ENCODE data around the gene PTPRG.

The PTPRG gene

DNA sequence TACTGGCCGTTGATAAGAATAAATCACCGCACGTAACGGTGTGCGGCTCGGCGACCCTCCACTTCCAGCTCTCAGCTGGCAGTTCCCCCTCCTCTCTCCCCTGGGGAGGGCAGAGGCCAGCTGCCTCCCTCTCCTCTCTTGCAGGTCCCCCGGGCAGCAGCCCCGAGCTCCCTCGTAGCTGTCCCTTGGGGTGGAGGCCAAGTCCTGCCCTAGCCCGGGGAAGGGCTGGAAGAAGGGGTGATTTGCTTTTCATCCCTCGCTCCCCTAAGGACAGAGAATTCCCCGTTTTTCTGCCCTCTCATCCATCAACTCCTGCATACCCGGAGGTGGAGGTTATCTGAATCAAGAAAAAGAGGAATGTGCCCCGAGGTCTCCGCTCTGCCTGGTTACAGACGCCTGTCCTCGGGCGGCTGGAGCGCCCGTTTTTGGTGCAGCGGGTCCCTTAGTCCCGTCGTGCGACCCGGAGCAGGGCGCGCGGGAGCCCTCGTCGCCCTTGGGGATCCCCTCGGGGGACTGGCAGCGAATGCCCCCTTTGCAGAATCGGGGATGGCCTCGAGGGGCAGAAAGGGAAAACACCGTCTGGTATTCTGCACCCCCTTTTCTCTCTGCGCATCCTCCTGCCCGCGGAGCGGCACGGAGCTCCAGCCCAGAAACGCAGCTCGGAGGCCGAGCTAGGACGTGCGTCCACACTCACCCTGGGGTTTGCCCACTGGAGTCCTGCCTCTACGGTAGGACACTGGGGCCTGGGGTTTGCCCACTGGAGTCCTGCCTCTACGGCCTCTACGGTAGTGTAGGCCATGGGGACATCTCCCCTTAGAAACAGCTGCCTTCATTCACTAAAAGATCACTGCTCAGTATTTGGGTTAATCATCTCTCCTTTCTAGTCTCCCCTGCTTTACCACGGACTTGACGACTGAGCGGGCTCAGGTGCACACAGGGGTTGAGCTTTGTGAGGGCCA lies 2.2 kb downstream of the PTPRG start:
- DNase-seq, result no peak

DNA sequence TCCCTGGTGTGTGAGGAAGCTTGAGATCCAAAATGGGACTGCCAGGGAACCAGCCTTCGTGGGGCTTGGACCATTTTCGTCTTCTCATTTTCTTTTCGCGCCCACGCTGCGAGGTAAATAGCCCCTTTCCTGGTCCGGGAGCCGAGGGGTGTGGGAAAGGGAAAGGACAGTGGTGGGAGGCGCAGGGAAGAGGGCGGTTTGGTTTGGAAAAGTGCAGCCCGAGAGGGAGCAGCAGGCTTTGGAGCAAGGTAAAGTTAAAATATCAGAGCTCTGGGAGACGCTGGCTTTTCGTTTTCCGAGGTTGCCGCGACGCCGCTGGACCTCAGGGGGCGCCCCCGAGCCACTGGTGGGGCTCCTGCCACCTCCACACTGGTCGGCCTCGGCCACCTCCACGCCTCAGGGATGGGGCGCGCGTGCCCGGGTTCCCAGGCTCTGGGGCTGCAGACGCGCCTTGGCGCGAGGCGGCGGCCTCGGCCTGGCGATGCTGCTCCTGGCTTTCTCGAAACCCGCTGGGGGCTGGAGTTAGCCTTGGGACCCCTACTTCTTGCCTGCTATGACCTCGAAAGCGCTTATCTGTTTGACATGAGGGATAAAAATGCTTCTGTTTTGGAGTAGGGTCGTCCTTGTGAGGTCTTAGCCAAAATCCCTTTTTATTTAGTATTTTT lies 3.2 kb downstream of the PTPRG start:
- no peak for DNase-seq

DNA sequence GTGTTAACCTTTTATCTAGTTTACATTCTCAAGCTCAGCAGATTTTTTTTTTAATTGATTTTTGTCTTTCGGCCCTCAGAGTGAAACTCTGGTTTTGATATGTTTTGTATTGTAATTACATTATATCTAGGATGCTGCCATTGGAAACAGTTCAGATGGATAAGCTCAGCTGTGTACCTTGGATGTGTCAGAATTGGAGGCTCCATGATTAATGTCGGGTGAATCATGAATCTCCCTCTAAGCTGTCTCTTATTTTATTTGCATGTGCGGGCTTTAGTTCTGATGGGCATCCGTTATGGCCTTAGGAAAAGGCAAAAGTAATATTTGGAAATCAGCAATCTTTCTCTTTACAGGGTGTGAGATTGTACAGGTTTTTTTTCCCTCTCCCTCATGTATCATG lies 4.2 kb downstream of the PTPRG start:
- no peak for DNase-seq

DNA sequence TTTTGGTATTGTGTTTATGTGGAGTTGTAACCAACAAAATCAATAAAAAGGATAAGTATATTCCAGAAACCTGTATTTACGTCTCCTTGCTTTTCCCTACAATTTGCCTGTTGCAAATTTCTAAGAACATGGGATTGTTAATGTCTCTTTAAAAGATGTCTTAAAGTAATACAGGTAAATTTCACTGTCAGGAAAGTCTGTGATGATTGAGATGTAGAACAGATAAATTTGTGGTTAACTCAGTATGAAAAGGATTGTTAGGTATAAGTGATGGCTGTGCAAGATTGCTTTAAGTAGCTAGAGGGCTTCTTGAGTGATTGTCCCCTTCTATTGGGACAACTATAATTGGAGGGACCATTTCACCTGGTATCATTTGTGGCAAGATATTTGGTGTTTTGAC lies 6.8 kb downstream of the PTPRG start:
- DNase-seq, result no peak

DNA sequence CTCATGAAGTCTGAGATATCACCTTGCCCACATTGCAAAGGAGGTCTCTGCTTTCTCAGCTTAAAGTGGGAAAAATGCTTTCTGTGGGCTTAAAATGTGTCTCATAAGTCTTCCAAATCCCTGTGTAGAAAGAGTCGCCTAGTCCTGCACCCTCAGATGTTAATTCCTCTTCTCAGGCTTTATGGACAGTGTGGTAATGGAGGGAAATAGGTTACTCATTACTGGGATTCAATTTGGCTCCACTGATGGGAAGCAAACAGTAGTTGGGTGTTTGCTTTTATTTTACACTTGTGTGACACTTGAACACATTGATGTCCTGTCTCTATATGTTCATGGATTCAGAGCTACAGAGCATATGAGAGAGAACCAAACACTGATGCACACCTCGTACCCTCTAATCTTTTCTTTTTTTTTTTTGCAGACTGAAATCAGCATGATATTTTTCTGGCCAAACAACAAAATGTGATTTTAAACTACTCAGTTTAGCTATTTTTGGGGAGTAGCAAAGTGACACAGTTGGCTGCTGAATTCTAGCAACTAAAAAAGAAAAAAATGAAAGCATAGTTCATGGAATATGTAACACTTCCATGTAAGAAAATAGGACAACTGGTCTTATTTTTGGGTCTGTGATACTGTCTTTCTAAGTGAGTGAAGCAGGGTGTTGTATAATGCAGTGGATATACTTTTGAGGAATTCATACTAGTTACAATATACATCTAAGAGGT lies 8.6 kb downstream of the PTPRG start:
- DNase-seq, result no peak

DNA sequence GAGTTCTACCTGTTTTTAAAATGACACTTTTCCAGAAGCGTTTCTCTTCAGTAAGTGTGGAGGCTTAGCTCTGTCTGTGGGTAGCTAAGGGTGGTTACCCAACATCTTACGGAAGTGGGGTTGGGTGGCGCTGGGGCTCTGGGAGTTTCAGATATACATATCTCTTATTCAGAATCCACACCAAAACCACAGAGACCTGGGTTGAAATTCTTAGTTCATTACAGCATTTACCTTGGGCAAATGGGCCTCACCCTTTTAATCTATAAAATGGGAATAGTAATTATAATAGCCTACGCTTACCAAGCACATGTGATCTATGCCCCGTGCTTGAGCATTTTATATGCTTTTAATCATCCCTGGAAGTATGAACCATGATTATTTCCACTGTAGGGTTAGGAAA lies 9.4 kb downstream of the PTPRG start:
- no peak for DNase-seq

DNA sequence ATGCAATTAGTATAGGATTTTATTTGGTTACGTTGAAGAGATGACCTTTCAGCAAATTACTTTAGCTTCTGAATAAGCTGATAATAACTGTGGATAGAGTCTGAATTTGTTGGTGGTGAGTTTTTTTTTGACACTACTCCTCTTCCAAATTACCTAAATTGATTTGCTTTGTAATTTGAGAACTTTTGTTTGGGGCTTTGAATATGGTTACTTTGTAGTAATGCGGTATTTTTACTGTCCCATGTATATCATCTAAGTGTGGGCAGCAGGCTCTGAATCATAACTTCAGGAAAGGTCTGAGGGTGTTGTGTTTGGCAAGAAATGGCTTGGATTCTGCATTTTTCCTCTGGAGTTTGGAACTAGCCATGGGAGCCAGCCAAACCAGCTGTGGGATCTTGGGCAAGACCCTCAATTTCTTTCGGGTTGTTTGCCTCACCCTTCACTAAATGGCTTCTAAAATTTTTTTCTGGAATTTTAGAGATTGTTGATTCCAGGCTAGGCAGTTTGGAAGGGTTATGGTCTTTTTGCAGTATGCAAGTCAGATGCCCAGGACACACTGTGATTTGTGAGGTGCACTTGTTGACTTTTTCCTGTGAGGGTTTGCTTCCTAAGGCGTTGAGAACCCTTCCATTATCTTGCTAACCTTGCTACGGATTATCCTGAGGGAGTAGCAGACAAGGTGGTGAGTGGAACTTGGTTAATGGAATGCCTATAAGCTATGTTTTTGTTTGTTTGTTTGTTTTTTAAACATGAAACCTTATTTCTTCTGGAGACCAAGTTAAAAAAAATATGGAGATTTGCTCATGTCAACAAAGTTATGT lies 10.4 kb downstream of the PTPRG start:
- no peak for DNase-seq

DNA sequence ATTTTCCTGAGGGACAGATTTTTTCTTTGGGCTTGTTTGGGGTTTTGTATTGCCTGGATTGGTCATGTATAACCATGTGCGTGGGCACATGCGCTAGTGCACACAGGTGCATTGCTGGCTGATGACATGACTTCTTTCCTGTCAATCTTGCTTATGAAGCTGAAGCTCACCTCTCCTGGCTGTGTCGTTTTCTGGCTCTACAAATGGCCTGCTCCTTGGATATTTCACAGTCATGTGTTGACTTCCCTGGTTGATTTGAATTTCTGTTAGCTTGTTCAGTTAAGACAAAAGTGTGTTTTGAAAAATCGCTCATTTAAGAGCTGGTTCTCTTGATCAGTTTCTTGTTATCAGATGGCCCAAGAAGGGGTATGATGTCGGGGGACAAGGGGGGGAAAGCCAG lies 11.5 kb downstream of the PTPRG start:
- DNase-seq, result no peak

DNA sequence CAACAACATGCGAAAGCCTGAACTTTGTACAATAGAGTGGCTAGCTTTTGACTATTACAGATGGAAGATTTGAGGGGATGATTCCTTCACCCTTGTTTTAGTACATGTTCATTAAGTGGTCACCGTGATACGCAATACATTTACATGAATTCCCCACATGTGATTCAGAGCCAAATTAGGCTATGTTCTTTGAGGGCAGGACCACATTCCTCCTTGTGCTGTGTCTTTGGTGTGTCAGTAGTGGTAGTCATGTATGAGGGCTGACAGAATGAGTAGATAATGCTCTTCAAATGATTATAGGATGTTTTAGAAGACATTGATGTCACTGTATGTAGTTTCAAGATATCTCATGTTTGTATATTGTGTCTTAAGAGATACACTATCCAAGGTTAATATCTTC lies 12.1 kb downstream of the PTPRG start:
- DNase-seq, result no peak

DNA sequence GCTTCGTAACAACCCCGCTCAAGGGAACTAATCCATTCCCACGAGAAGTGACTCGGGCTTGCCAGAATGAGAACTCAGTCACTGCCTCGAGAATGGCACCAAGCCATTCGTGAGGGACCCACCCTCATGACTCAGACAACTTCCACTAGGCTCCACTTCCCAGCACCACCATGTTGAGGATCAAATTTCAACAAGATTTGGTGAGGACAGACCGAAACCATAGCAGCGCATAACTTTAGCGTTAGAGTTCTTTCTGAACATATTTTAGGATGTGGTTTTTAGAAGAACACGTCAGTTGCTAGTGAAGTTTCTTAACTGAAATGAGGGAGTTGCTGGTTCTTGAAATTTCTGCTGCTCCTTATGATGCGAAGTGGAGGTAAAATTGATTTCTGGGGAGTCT lies 13.5 kb downstream of the PTPRG start:
- no peak for DNase-seq

DNA sequence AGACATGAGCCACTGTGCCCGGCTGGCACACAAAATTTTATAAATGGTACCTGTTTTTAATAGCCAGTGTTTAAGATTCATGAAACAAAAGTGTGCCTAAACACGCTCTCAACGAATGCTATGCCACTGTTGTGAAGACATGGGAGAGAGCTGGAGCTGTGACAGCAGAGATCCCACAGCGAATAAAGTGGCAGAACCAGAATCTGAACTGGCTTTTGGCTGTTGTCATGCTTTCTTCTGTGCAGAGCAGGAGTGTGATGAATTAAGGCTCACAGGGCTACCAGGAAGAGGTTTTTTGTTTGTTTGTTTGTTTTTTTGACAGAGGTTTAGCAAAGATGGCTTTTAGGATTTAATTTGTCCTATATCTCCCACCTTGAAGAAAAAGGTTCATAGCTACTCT lies 14.5 kb downstream of the PTPRG start:
- DNase-seq, result no peak

DNA sequence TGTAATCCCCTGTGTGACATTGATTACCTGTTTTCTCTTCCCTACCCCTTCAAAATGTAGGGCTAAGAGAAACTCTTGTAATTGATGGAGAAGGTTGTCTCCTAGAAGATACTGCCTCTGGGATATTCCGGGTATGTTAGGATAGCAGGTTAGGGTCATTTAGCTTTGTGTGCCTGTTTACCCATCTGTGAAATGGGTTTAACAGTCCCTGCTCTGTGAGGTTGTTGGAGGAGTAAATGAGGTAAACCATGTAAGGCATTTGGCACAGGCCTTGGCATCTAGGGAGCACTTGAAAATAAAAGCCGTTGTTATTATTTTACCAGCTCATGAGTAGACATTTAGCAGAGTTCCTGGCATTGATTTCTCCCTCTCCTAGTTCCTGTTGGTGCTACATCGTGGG lies 16.4 kb downstream of the PTPRG start:
- no peak for DNase-seq

DNA sequence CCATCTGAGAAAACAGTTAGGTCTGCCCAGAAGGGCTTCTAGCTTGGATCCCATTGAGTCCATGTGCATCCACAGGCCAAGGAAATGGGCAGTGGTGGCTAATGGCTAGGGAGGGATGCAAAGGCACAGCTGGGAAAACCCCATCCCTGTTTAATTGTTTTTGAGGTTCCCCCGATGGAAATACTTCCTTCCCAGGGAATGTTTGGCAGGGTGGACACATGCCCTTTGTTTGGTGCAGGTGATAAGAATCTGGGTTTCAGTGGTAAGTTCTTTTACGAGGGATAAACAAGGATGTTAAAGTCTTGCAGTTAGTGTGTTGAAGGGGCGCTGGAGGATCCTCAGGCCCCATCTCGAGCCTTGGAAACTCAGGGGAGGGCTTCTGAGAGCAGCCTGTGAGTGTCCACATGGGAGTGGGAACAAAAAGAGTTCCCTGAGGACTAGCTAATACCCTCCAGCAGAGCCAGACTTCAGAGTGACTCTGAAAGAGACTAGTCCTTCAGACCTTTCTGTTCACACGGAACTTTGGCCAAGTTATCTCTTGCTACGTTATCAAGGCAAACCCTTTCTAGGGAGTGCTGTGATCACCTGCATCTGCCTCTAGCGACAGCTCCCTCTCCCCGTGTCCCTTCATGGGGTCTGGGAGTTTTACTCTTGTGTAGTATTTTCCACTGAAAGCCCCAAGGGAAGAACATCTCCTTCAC lies 17.4 kb downstream of the PTPRG start:
- DNase-seq, result no peak

DNA sequence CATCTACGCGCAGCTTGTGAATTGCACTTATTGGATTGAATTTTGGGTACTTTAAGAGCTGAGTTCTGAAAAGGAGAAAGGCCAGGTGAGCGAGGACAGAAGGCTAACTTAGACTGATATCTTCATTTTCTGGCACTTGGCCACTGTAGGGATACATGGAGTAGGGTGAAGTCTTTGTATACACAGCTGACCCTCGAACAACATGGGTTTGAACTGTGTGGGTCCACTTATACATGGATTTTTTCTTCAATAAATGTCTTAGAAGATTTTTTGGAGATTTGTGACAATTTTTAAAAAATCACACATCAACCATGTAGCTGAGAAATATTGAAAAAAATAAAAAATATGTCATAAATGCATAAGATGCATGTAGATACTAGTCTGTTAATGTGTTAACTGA lies 18.3 kb downstream of the PTPRG start:
- DNase-seq, result no peak

DNA sequence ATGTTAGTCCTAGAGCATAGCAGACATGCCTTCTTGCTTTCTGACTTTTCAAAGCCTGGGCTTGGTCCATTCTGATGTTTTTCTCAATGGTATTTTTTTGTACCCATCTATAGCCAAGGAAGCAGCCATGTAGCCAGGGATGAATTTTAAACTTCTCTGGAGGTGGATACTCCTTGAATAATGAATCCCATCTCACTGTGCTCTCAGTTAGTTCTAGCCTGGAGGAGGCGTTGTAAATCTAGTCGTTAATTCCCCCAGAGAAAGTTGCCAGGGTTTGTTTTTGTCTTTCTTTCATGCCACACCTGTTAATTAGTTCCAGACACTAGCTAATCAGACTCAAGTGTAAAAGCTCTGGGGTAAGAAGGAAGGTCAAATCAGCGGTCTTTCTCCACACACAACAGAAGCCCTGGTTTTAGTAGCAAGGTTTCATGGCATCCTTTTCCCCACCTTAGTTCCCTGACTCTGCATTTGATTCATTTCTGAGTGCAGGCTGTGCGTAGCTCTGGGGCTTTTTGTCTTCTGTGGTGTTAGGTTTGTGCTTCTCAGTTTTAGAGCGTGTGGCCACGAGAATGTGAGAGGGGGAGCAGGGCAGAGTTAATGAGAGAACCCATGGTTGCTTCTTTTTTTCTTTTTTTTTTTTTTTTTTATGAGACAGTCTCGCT lies 19.7 kb downstream of the PTPRG start:
- no peak for DNase-seq

DNA sequence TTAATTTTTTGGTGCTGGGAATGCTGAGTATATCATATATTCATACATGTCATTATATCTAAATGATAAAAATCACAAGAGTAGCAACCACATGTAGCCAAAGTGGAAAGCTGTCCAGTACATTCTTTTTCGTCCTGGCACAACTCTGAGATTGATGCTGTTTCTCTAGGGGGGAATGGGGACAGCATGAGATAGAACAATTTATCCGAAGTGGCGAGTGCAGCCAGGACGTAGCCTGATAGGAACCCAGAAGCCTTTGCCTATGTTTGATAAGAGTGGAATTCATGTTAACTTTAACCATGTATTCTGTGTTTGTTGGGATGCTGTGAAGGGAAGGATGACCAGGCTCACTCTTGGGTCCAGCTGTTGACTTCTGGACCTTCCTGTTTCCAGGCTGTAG lies 20.9 kb downstream of the PTPRG start:
- DNase-seq, result no peak

DNA sequence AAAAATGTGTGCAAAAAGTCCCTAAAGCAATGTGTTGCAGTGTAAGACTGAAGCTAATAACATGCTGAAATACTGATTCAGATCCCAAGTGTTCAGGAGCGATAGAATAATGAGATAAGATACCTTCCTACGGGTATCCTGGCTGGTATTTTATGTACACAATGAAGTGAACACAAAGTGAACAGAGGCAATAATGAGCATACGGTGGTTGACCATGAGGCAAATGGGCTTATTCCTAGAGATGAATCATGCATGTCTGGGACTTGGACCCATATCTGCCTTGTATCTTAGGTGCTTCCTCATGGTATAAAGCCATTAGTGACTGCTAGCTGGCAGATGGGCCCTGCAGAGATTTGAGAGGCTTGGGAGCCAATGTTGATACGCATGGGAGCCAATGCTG lies 21.5 kb downstream of the PTPRG start:
- DNase-seq, result no peak

DNA sequence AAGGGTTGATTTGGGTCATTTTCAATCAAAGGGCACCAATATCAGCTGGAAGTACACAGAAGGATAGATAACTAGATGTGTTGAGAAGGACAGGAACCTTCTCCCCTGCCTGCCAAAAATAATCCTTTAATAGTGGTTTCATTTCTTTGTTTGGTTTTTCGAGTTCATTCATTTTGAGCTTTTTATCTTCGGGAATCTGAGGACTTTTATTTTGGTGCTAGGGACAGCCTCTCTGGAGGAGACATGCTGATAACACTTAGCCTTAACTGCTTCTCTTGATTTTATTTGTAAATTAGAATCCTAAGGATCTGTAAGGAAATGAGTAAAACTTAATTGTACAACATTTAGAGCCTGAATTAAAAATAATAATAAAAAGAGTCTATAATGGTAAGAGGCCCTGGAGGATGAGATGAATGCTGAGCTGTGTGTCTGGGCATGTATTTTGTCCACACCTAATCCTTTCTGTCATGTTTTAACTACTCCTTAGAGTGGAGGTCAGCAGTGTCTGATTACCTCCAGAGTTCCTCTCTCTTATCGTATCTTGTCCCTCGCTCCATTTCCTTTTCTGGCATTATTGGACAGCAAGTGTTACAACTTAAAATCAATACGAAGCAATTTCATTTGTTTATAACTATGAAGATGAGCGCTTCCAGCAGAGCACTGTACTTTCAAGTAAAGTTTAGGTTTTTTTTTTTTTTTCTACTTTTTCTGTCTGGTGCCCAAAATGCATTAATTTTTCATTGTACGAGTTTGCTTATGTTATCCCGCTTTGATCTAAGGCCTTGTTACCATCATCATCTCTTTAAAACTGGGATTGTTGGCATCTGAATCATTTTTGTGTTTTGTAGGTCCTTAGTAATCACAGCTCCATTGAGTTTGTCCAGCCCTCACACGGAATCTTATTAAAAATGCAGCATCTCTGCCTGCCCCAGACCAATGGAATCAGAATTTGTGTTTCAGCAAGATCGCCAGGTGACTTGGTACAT lies 22.8 kb downstream of the PTPRG start:
- no peak for DNase-seq

DNA sequence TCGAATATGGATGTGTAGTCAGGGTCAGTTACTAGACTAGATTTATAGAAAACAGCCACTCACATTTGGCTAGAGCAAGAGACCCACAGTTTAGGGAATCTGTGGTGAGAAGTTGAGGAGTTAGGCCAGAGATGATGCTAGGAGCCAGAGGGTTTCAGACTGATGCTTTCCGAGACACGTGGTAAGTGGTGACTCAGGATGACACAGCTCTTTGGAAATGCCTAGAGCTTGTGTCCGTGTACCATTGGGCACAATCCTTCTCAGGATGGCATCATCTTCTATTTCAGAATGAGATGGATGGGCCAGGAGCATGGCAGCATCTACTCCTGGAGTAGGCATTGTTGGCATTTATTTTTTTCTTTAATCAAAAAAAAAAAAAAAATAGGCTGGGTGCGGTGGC lies 28.5 kb downstream of the PTPRG start:
- DNase-seq, result no peak

DNA sequence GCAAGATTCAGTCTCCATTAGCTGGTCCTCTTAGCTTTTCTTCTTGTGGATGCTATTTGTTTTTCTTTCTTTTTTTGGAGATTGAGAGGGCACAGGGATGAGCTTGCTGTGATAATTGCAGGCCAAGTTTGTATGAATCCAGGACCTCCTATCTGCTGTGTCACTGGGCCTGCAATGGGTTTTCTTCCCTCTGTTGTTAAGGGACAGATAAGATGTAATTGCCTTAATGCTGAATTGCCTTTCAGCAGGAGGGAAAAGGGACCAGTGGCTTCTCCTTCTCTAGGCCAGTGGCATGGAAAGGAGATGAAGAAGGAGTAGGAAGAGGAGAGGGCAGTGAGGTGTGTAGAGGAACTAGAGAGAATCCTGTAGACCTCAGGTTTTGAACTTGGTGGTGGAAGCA lies 29.9 kb downstream of the PTPRG start:
- no peak for DNase-seq
